G401.6 (cell line): ENCODE results near the gene ROBO1.
A peak's percentile ranks its signal among the peaks of the same experiment; 100 is the strongest.
"Not testable (repeated sequence)": the region's sequence is repeated elsewhere in the genome, so short reads cannot be mapped to it uniquely, and the experiment has no call there.

Experiments used
- FAIRE-seq: peaks from 2 replicates; lab custom pipeline; 2012; peaks lifted over from hg19 to GRCh38; lab: Jason Lieb, UNC

The ROBO1 gene

DNA sequence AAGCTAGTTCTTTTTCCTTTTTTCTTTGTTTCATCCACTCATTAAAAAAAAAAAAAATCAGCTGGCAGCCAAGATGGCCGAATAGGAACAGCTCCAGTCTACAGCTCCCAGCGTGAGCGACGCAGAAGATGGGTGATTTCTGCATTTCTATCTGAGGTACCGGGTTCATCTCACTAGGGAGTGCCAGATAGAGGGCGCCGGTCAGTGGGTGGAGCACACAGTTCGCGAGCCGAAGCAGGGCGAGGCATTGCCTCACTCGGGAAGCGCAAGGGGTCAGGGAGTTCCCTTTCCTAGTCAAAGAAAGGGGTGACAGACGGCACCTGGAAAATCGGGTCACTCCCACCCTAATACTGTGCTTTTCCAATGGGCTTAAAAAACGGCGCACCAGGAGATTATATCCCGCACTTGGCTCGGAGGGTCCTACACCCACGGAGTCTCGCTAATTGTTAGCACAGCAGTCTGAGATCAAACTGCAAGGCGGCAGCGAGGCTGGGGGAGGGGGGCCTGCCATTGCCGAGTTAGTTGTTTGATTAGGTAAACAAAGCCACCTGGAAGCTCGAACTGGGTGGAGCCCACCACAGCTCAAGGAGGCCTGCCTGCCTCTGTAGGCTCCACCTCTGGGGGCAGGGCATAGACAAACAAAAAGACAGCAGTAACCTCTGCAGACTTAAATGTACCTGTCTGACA, 1092.5 kb downstream of the ROBO1 start:
- not testable (repeated sequence) for FAIRE-seq

GRCh38 chr3:78670746-78671145, 1097.1 kb downstream of the ROBO1 start:
- no peak for FAIRE-seq

DNA sequence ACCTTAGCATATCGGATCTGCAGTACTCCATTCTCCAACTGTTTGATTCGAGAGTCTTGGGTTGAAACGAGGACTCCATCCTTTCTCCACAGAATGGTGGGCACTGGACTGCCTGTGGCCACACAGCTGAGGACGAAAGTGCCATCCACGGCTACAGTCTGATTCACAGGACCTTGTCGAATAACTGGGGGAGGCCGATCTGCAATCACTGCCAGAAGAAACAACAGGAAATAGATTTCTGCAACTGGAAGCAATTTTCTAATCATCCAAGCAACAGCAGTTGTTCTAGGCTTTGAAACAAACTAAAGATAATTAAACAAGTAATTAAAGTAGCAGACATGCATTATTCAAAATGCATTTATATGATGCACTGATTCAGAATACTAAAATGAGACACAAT, 1097.7 kb downstream of the ROBO1 start:
- FAIRE-seq = no peak

DNA sequence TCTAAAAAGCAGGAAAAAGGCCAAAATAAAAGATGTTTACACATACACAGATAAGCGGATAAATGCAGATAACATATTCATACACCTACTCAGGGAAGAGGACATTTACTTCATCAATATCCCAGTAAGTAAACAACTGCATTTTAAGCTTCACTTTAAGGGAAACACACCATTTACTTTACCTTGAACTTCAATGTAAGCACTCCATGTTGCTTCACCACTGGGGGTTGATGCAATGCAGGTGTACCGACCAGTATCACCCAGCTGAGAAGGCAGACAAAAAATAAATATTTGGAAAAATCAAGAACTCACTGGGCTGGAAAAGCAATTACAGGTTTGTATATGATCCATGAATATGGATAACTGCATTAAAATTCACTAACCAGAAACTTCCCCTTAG, 1099.5 kb downstream of the ROBO1 start:
- FAIRE-seq = no peak

DNA sequence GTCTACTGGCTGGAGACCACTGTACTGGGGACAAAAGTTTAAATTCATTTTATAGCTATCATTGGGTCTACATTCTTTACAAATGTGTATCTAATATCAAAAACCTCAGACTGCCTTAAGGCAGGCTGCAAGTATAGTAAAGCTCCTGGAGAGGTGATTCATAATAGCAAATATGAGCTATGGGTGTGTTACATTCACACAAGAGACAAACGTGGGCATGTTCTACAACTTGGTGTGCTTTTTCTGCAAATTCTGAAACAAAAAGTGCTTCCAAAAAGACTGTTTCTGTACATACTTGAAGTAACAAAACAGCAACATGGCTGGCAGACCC, 1101.4 kb downstream of the ROBO1 start:
- no peak for FAIRE-seq

GRCh38 chr3:78665776-78666469, 1101.9 kb downstream of the ROBO1 start:
- no peak for FAIRE-seq

GRCh38 chr3:78665101-78665500, 1102.7 kb downstream of the ROBO1 start:
- no peak for FAIRE-seq

DNA sequence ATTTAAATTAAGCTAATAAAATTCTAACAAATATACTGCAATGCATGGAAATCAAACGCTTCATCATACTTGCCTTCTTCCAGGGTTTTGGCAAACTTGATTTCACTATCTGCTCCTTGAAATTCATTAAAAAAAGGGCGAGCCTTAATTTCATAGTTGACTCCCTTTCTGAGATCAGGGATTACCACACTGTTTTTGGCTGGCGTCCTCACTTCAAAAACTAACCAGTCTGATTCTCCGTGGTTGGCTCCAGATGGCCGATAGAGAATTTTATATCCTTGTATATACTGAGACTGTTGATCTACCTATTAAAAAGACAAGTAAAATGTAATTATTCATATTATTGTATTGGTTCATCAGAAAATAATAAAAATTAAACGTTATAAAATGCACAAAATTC, 1106.8 kb downstream of the ROBO1 start:
- FAIRE-seq = no peak

- no peak for FAIRE-seq
Observed at GRCh38 chr3:78659386-78659987, 1108.3 kb downstream of the ROBO1 start.

GRCh38 chr3:78647726-78648125, 1120.1 kb downstream of the ROBO1 start:
- FAIRE-seq = no peak

GRCh38 chr3:78645628-78646310, 1122.0 kb downstream of the ROBO1 start:
- FAIRE-seq = peak; percentile 63

- FAIRE-seq = no peak
Observed at GRCh38 chr3:78644847-78645246, 1123.0 kb downstream of the ROBO1 start.

- no peak for FAIRE-seq
Observed at GRCh38 chr3:78642226-78643035, 1125.4 kb downstream of the ROBO1 start.

- FAIRE-seq = no peak
Observed at GRCh38 chr3:78641703-78642102, 1126.1 kb downstream of the ROBO1 start.

GRCh38 chr3:78634316-78634715, 1133.5 kb downstream of the ROBO1 start:
- FAIRE-seq = no peak

- no peak for FAIRE-seq
Observed at GRCh38 chr3:78633626-78634025, 1134.2 kb downstream of the ROBO1 start.

GRCh38 chr3:78632925-78633553, 1134.8 kb downstream of the ROBO1 start:
- FAIRE-seq = no peak

- no peak for FAIRE-seq
Observed at GRCh38 chr3:78629544-78629943, 1138.3 kb downstream of the ROBO1 start.

GRCh38 chr3:78621061-78621716, 1146.6 kb downstream of the ROBO1 start:
- FAIRE-seq = no peak

DNA sequence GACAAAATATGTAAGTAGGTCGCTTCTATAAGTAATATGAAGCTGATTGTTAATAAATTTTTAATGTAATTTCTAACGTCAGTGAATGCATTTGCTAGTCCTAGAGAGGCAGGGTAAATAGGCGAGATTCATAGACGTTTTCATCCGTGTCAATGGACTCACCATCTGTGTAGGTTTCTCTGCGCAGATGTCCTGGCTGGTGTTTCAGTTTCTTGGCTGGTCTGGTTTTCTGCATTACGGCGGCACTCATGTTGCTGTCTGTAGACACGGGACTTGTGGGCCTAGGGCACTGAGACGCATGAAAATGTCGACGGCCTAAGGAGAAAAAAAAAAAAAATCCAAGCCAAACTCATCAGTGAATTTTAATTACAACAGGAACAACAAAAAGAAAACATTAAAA, 1153.3 kb downstream of the ROBO1 start:
- FAIRE-seq = no peak

- no peak for FAIRE-seq
Observed at GRCh38 chr3:78613421-78613879, 1154.3 kb downstream of the ROBO1 start.
